ENCODE measurements around the gene DGKI. TPM values are rescaled to one million over a fixed set of nuclear protein-coding genes. Genes with fewer than 3 reads are reported as not detected.

The DGKI gene
- total RNA-seq, 2 donors from 2014 or later = 0.04 to 0.64 TPM

DNA sequence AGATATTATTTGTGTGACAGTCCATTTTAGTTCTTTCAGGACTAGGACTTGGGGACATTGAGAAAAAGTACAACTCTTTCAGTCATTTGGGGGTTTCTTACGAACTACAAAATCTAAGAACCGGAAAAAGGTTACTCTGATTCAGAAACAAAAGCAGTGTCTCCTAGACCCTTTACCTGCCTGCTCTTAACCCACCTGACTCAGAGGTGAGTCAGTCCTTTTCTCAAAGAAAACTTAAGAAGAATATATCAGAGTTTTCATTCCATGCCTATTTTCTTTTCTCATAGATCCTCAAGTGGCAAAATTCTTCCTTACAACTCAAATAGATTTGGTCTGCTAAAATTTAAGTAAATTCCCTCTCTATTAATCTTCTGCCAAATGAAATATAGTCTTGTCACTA is 388.4 kb downstream of the DGKI start:
- peaks cover 8% of the 10 kb centered on the region for H3K4me1 ChIP-seq (ENCODE audit: control insufficient read depth, insufficient read depth, low read length)
- no peaks in the 10 kb centered on the region for H3K36me3 ChIP-seq (ENCODE audit: control insufficient read depth, insufficient read depth, low read length)
- no peak overlapping the region for H3K27ac ChIP-seq (ENCODE audit: low read depth, low read length)
- DNase-seq = no peak
- H3K27ac Mint-ChIP-seq = no peak overlapping the region
- H3K4me3 Mint-ChIP-seq = no peak overlapping the region
- no peaks in the 10 kb centered on the region for H3K36me3 Mint-ChIP-seq (ENCODE audit: low read depth)
- TF ChIP-seq, protein P1, sequence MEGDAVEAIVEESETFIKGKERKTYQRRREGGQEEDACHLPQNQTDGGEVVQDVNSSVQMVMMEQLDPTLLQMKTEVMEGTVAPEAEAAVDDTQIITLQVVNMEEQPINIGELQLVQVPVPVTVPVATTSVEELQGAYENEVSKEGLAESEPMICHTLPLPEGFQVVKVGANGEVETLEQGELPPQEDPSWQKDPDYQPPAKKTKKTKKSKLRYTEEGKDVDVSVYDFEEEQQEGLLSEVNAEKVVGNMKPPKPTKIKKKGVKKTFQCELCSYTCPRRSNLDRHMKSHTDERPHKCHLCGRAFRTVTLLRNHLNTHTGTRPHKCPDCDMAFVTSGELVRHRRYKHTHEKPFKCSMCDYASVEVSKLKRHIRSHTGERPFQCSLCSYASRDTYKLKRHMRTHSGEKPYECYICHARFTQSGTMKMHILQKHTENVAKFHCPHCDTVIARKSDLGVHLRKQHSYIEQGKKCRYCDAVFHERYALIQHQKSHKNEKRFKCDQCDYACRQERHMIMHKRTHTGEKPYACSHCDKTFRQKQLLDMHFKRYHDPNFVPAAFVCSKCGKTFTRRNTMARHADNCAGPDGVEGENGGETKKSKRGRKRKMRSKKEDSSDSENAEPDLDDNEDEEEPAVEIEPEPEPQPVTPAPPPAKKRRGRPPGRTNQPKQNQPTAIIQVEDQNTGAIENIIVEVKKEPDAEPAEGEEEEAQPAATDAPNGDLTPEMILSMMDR (conservative IDR thresholded peaks at IDR 0.05) = no peak
- H3K9ac ChIP-seq (ENCODE audit: extremely low read depth, low read length, poor library complexity, severe bottlenecking) = no peak overlapping the region
- H3K4me3 ChIP-seq (ENCODE audit: low read length) = no peak overlapping the region
- WGBS, 2 experiments (ENCODE audit: insufficient coverage in 1 of 2, insufficient read length in 1 of 2) = 83 to 89% methylated on average over 2 of the region's 2 CpGs
- no peaks in the 10 kb centered on the region for H3K27me3 Mint-ChIP-seq (ENCODE audit: insufficient read depth)
- H3K9me3 ChIP-seq (ENCODE audit: control insufficient read depth, low read length) = no peaks in the 10 kb centered on the region
- no peaks in the 10 kb centered on the region for H3K9me3 Mint-ChIP-seq
- no peaks in the 10 kb centered on the region for H3K27me3 ChIP-seq (ENCODE audit: control insufficient read depth, insufficient read depth, low read length, poor library complexity, severe bottlenecking)
- peaks cover 22% of the 10 kb centered on the region for H3K4me1 Mint-ChIP-seq

DNA sequence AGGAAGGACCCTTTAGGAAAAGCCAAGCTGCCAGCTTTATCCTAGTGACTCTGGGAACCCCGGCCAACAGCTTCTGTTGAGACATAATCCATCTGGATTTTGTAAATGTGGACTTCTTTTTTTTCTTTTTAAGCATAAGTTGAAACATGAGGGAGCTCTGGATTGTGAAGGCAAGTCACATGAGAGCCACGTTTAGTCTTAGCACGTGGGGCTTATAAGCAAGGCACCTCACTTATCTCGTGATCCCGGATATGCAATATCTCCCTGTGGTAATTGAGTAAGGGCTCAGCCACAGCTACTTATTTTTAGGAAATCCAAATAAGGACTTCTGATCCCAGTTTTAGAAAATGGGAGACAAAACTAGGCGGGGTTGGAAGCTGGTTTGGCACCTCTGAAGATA is 392.0 kb downstream of the DGKI start:
- DNase-seq = no peak
- Mint-ChIP-seq H3K4me3 (no peak overlapping the region), H3K36me3 (ENCODE audit: low read depth) (no peaks in the 10 kb centered on the region), H3K9me3 (no peaks in the 10 kb centered on the region), H3K27me3 (ENCODE audit: insufficient read depth) (no peaks in the 10 kb centered on the region), H3K27ac (no peak overlapping the region), H3K4me1 (peaks cover 18% of the 10 kb centered on the region)
- Histone ChIP-seq H3K27ac (ENCODE audit: low read depth, low read length) (no peak overlapping the region), H3K9me3 (ENCODE audit: control insufficient read depth, low read length) (no peaks in the 10 kb centered on the region), H3K4me1 (ENCODE audit: control insufficient read depth, insufficient read depth, low read length) (peaks cover 8% of the 10 kb centered on the region), H3K27me3 (ENCODE audit: control insufficient read depth, insufficient read depth, low read length, poor library complexity, severe bottlenecking) (no peaks in the 10 kb centered on the region), H3K4me3 (ENCODE audit: low read length) (no peak overlapping the region), H3K9ac (ENCODE audit: extremely low read depth, low read length, poor library complexity, severe bottlenecking) (no peak overlapping the region), H3K36me3 (ENCODE audit: control insufficient read depth, insufficient read depth, low read length) (no peaks in the 10 kb centered on the region)
- TF ChIP-seq, protein P1 (conservative IDR thresholded peaks at IDR 0.05) = no peak
- WGBS, 2 experiments (ENCODE audit: insufficient coverage in 1 of 2, insufficient read length in 1 of 2) = 88 to 94% methylated on average over 5 to 6 of the region's 6 CpGs

DNA sequence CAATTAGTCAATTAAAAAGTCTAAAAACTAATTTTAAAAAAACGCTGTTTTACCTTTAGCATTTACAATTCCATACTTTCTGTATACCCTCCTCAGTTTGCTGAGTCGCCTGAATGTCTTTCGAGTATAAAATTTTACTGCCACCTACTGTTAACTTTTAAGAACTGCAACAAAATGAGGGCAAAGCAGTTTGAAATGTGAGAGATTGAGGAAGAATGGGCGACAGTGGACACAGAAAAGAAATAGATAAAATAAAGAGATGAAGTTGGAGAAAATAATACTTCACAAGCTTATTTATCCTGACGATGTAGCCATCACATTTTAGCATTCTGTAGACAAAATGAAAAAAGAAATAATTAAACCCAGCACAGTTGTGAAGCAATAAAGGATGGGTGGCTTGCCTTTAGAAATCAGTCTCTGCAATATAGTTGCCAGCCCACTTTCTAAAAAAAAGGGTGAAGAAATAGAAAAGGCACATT is 392.5 kb downstream of the DGKI start:
- Mint-ChIP-seq H3K27me3 (ENCODE audit: insufficient read depth) (no peaks in the 10 kb centered on the region), H3K4me3 (no peak overlapping the region), H3K36me3 (ENCODE audit: low read depth) (no peaks in the 10 kb centered on the region), H3K27ac (no peak overlapping the region), H3K9me3 (no peaks in the 10 kb centered on the region), H3K4me1 (peaks cover 18% of the 10 kb centered on the region)
- TF ChIP-seq, protein P1 (conservative IDR thresholded peaks at IDR 0.05) = peak; percentile 81
- no peak overlapping the region for H3K4me3 ChIP-seq (ENCODE audit: low read length)
- no peak overlapping the region for H3K27ac ChIP-seq (ENCODE audit: low read depth, low read length)
- no peaks in the 10 kb centered on the region for H3K36me3 ChIP-seq (ENCODE audit: control insufficient read depth, insufficient read depth, low read length)
- no peaks in the 10 kb centered on the region for H3K27me3 ChIP-seq (ENCODE audit: control insufficient read depth, insufficient read depth, low read length, poor library complexity, severe bottlenecking)
- no peak for DNase-seq
- peaks cover 2% of the 10 kb centered on the region for H3K9me3 ChIP-seq (ENCODE audit: control insufficient read depth, low read length)
- WGBS, 2 experiments (ENCODE audit: insufficient coverage in 1 of 2, insufficient read length in 1 of 2) = 17 to 18% methylated on average over 2 to 4 of the region's 5 CpGs
- no peak overlapping the region for H3K9ac ChIP-seq (ENCODE audit: extremely low read depth, low read length, poor library complexity, severe bottlenecking)
- peaks cover 8% of the 10 kb centered on the region for H3K4me1 ChIP-seq (ENCODE audit: control insufficient read depth, insufficient read depth, low read length)
